GM12878 (cell line): ENCODE measurements around the gene ZNF582. TPM values are rescaled to one million over a fixed set of nuclear protein-coding genes. Genes with fewer than 3 reads are reported as not detected.

Source experiments
- ATAC-seq: fragments of 200-7000 bp; cut with Tn5 transposase; 3 replicates; pipeline ENCODE4 v1.9.1; 2020; ENCODE audit warnings: mild to moderate bottlenecking, moderate library complexity
- BruUV-seq: library from RNA; stranded (reverse); fragments of 400-500 nt; replicated peaks from 2 replicates; lab custom pipeline; 2021; lab: Mats Ljungman, UMichigan
- CTCF ChIA-PET: fragments of 300-600 bp; sonication (Branson Sonifier 250); formaldehyde crosslinking; extraction: SDS; loops from one replicate; lab custom pipeline; 2021; ENCODE audit warnings: inconsistent platforms; lab: Yijun Ruan, JAX
- POLR2A ChIA-PET: fragments of 350-600 bp; formaldehyde crosslinking; extraction: SDS; loops from one replicate; lab custom pipeline; 2021; ENCODE audit warnings: inconsistent platforms; lab: Charles Lee
- RAD21 ChIA-PET: fragments of 300-600 bp; sonication (Branson Sonifier 250); formaldehyde crosslinking; loops from one replicate; lab custom pipeline; 2023; ENCODE audit warnings: antibody characterized with exemption; ENCODE audit not compliant: unreplicated experiment; lab: Charles Lee
- SMC1A ChIA-PET: fragments of 300-600 bp; sonication (Branson Sonifier 250); formaldehyde crosslinking; loops from one replicate; lab custom pipeline; 2023; ENCODE audit not compliant: unreplicated experiment, uncharacterized antibody; lab: Charles Lee
- DNase-seq: peaks from one replicate; pipeline ENCODE4 v3.0.0-alpha.2; 2011; ENCODE audit warnings: low read depth, low spot score
- FAIRE-seq: peaks from 3 replicates; lab custom pipeline; 2011; peaks lifted over from hg19 to GRCh38; lab: Jason Lieb, UNC
- H2AFZ ChIP-seq: 2 replicates; pipeline ENCODE4 v1.6.0; 2011; ENCODE audit warnings: low read depth, low read length, control low read depth; ENCODE audit not compliant: control insufficient read depth
- H3K27ac ChIP-seq: 2 replicates; pipeline ENCODE4 v1.5.1; 2011; ENCODE audit warnings: control low read depth; ENCODE audit not compliant: control insufficient read depth, insufficient read depth
- H3K27me3 ChIP-seq, 2 experiments: replicated peaks in 1 of 2; 2 replicates each; pipeline versions ENCODE4 v1.6.0 to v1.6.1; 2011; ENCODE audit warnings: low read length in 1 of 2; ENCODE audit not compliant: control insufficient read depth in 2 of 2, insufficient read depth in 2 of 2
- H3K36me3 ChIP-seq, 2 experiments: 2 replicates each; pipeline ENCODE4 v1.5.1; 2011; ENCODE audit warnings: low read length in 1 of 2; ENCODE audit not compliant: control insufficient read depth in 2 of 2, insufficient read depth in 2 of 2
- H3K4me1 ChIP-seq: 2 replicates; pipeline ENCODE4 v1.6.1; 2011; ENCODE audit warnings: mild to moderate bottlenecking, low read length, moderate library complexity, mixed read lengths; ENCODE audit not compliant: control insufficient read depth, insufficient read depth
- H3K4me2 ChIP-seq: 2 replicates; pipeline ENCODE4 v1.6.0; 2011; ENCODE audit warnings: control low read depth; ENCODE audit not compliant: control insufficient read depth, insufficient read depth
- H3K4me3 ChIP-seq: fragments of 200-600 bp; sonication (generic); 2 replicates; pipeline ENCODE4 v1.5.1; 2016
- H3K79me2 ChIP-seq: 2 replicates; pipeline ENCODE4 v1.6.0; 2011; ENCODE audit warnings: low read length; ENCODE audit not compliant: control insufficient read depth, insufficient read depth
- H3K9ac ChIP-seq: 2 replicates; pipeline ENCODE4 v1.8.0; 2011; ENCODE audit warnings: low read length, control low read depth, mixed read lengths; ENCODE audit not compliant: control insufficient read depth, insufficient read depth
- H3K9me3 ChIP-seq: replicated peaks from 3 replicates; pipeline ENCODE4 v1.5.1; 2011; ENCODE audit warnings: mild to moderate bottlenecking, low read length; ENCODE audit not compliant: control insufficient read depth, insufficient read depth
- H4K20me1 ChIP-seq: 2 replicates; pipeline ENCODE4 v1.6.0; 2011; ENCODE audit not compliant: control insufficient read depth, insufficient read depth
- ATF7 ChIP-seq: fragments of 450-650 bp; IDR thresholded peaks from 2 replicates; pipeline ENCODE4 v1.6.1; 2016; ENCODE audit warnings: low read depth, mild to moderate bottlenecking
- BCL11A ChIP-seq: IDR thresholded peaks from 2 replicates; pipeline ENCODE4 v1.6.1; 2011; ENCODE audit warnings: low read depth, low read length
- GATAD2B ChIP-seq: fragments of 450-650 bp; conservative IDR thresholded peaks from 2 replicates; pipeline ENCODE4 v1.6.1; 2017; ENCODE audit warnings: low read depth, mild to moderate bottlenecking, moderate library complexity
- HDAC2 ChIP-seq: fragments of 200-600 bp; sonication (generic); IDR thresholded peaks from 2 replicates; pipeline ENCODE4 v1.6.1; 2017
- IKZF1 ChIP-seq: fragments of 450-650 bp; conservative IDR thresholded peaks from 2 replicates; pipeline ENCODE4 v1.6.1; 2017; ENCODE audit warnings: antibody characterized with exemption, mild to moderate bottlenecking
- MEF2A ChIP-seq: IDR thresholded peaks from 2 replicates; pipeline ENCODE4 v1.6.1; 2011; ENCODE audit warnings: low read depth, mild to moderate bottlenecking, low read length, moderate library complexity; ENCODE audit not compliant: insufficient read depth
- NBN ChIP-seq: fragments of 450-650 bp; IDR thresholded peaks from 2 replicates; pipeline ENCODE4 v1.6.1; 2016
- NRF1 ChIP-seq: conservative IDR thresholded peaks from 2 replicates; pipeline ENCODE4 v1.6.1; 2011; ENCODE audit warnings: mild to moderate bottlenecking, low read depth, low read length, improper control_type of control experiment
- PAX5 ChIP-seq: IDR thresholded peaks from 2 replicates; pipeline ENCODE4 v1.6.1; 2011; ENCODE audit warnings: low read depth, low read length, borderline replicate concordance
- RELB ChIP-seq: fragments of 450-650 bp; IDR thresholded peaks from 2 replicates; pipeline ENCODE4 v1.6.1; 2017; ENCODE audit warnings: low read depth, mild to moderate bottlenecking, moderate library complexity
- SIX5 ChIP-seq: IDR thresholded peaks from 2 replicates; pipeline ENCODE4 v1.6.1; 2011; ENCODE audit warnings: mild to moderate bottlenecking, low read depth, low read length, moderate library complexity; ENCODE audit not compliant: severe bottlenecking
- SP1 ChIP-seq: IDR thresholded peaks from one replicate; pipeline ENCODE4 v1.6.1; 2011; ENCODE audit warnings: low read depth, low read length
- TAF1 ChIP-seq: IDR thresholded peaks from 2 replicates; pipeline ENCODE4 v1.6.1; 2011; ENCODE audit warnings: mild to moderate bottlenecking, low read depth, low read length, borderline replicate concordance
- WGBS: methylation state at CpG from one replicate; pipeline ENCODE4 v1.1.6; 2016; ENCODE audit warnings: low lambda C conversion rate; ENCODE audit not compliant: insufficient replicate concordance, insufficient coverage; ENCODE audit errors: missing lambda C conversion rate; 5-methylcytosine and 5-hydroxymethylcytosine counted together
- in situ Hi-C: fragments of 300-500 bp; cut with MboI; formaldehyde crosslinking; loops from 9 replicates; pipeline ENCODE4 v1.14.3; 2018; ENCODE audit warnings: mixed read lengths
- intact Hi-C: fragments of 100-400 bp; cut with micrococcal nuclease; formaldehyde crosslinking; loops from one replicate; pipeline ENCODE4 v1.14.2; 2022; ENCODE audit not compliant: unreplicated experiment
- polyA plus RNA-seq, 11 experiments: library from polyadenylated mRNA; depleted of rRNA in 4 of 11; unstranded in 6 of 11; stranded (reverse) in 5 of 11; fragments of >200 nt; fragmentation: Nextera tagmentation in 4 of 11; fragmentation: Illumina TruSeq in 1 of 11; extraction: Ambion mirVana in 4 of 11; extraction: Trizol in 1 of 11; gene quantifications; 1 replicate in 1 of 11; 2 replicates in 10 of 11; pipeline versions ENCODE4 v1.2.1 to v1.2.3, GENCODE V29; 2011 to 2016; ENCODE audit warnings: inconsistent platforms in 2 of 11, missing spikeins in 2 of 11, low read depth in 1 of 11
- total RNA-seq, 4 experiments: library from RNA; depleted of rRNA in 3 of 4; stranded (reverse); fragments of >200 nt in 3 of 4; fragmentation: Illumina TruSeq in 1 of 4; extraction: Trizol in 1 of 4; gene quantifications; 2 replicates each; pipeline versions ENCODE4 v1.2.1 to v1.2.3, GENCODE V29; 2013 to 2021

Gene ZNF582
- total and polyA plus RNA-seq, 10 of the 15 experiments (the other 5 are each of a cell fraction or from before 2014, with no cell fraction given): 0.37 to 1.4 (median 0.85) TPM; not detected in 1

- ChIA-PET POLR2A (no interaction called here), RAD21 (no interaction called here), CTCF (no interaction called here), SMC1A (no interaction called here)
- Histone ChIP-seq H2AFZ (no peak overlapping the region), H3K4me1 (no peaks in the 10 kb centered on the region), H3K9ac (no peak overlapping the region), H3K36me3 (no peaks in the 10 kb centered on the region), H3K4me2 (no peak overlapping the region), H3K27ac (no peak overlapping the region), H3K27me3 (no peaks in the 10 kb centered on the region), H3K4me3 (no peak overlapping the region), H3K9me3 (no peaks in the 10 kb centered on the region; the same call in 2 of the 3 replicates), H3K79me2 (no peaks in the 10 kb centered on the region), H4K20me1 (no peaks in the 10 kb centered on the region)
- WGBS: 17% methylated on average over 2 of the region's 2 CpGs
- in situ Hi-C loops: no loop called here
- DNase-seq: no peak
- no peak for FAIRE-seq
- no peak for ATAC-seq
- TF ChIP-seq ATF7 (no peak), SP1 (no peak), IKZF1 (no peak), TAF1 (no peak), NRF1 (no peak), MEF2A (no peak), PAX5 (no peak), BCL11A (no peak), NBN (no peak), SIX5 (no peak), HDAC2 (no peak), GATAD2B (no peak), RELB (no peak)
- BruUV-seq: no TSS peak
- intact Hi-C loops: no loop called here
Measured at GRCh38 chr19:56356944-56357343, 36.4 kb downstream of the ZNF582 start.
